HG03045 (cell line): ENCODE results near the gene PTGDS.

Experiments
- ATAC-seq: cut with Tn5 transposase; IDR thresholded peaks from one replicate; pipeline ENCODE4 v1.9.1; 2021; ENCODE audit warnings: mild to moderate bottlenecking, moderate library complexity; ENCODE audit not compliant: unreplicated experiment

The PTGDS gene

GRCh38 chr9:136972335-136972734 is 5.0 kb upstream of the PTGDS start:
- no peak for ATAC-seq

- ATAC-seq = no peak
Observed at GRCh38 chr9:136972743-136973142, 4.6 kb upstream of the PTGDS start.

GRCh38 chr9:136973618-136974617 is 3.4 kb upstream of the PTGDS start:
- ATAC-seq = no peak

- ATAC-seq = no peak
Observed at GRCh38 chr9:136974817-136975535, 2.3 kb upstream of the PTGDS start.

- no peak for ATAC-seq
Observed at GRCh38 chr9:136975644-136976043, 1.7 kb upstream of the PTGDS start.

GRCh38 chr9:136977649-136978072 is 357 bp downstream of the PTGDS start:
- ATAC-seq = no peak

- ATAC-seq = no peak
Observed at GRCh38 chr9:136978073-136978864, 965 bp downstream of the PTGDS start.

- no peak for ATAC-seq
Observed at GRCh38 chr9:136978865-136979544, 1.7 kb downstream of the PTGDS start.

- ATAC-seq = no peak
Observed at GRCh38 chr9:136979769-136980587, 2.7 kb downstream of the PTGDS start.

GRCh38 chr9:136980669-136981478 is 3.6 kb downstream of the PTGDS start:
- ATAC-seq = no peak

- no peak for ATAC-seq
Observed at GRCh38 chr9:136981588-136982231, 4.4 kb downstream of the PTGDS start.

GRCh38 chr9:136982232-136983051 is 5.1 kb downstream of the PTGDS start, which contains the start of gene LCNL1:
Gene LCNL1, plus strand, starts transcription at chr9:136982993. Its CDS starts 594 bp downstream, at chr9:136983587.
- ATAC-seq = no peak

- ATAC-seq = no peak
Observed at GRCh38 chr9:136983167-136983566, 5.9 kb downstream of the PTGDS start.

GRCh38 chr9:136983656-136984314 is 6.5 kb downstream of the PTGDS start:
- no peak for ATAC-seq

- no peak for ATAC-seq
Observed at GRCh38 chr9:136984464-136985026, 7.2 kb downstream of the PTGDS start.

- no peak for ATAC-seq
Observed at GRCh38 chr9:136985027-136985602, 7.8 kb downstream of the PTGDS start.
